SK-N-SH treated with all-trans-retinoic acid at 6 μM for 48 hours (cell line): Measurements from ENCODE around the gene TMEM259.

Experiments
- ARNTL ChIP-seq: fragments of 450-650 bp; formaldehyde crosslinking; IDR thresholded peaks from 2 replicates; pipeline ENCODE4 v1.5.0; 2020; ENCODE audit warnings: low read depth, mild to moderate bottlenecking, moderate library complexity, borderline replicate concordance
- BACH2 ChIP-seq: fragments of 250-450 bp; sonication (Bioruptor Pico); IDR thresholded peaks from 2 replicates; pipeline ENCODE4 v1.9.0; 2021; ENCODE audit warnings: mild to moderate bottlenecking, borderline replicate concordance
- CSDC2 ChIP-seq: fragments of 250-450 bp; sonication (Bioruptor Pico); IDR thresholded peaks from 2 replicates; pipeline ENCODE4 v1.5.0; 2020; ENCODE audit warnings: mild to moderate bottlenecking, moderate library complexity
- PATZ1 ChIP-seq: fragments of 250-450 bp; sonication (Bioruptor Pico); IDR thresholded peaks from 2 replicates; pipeline ENCODE4 v1.8.0; 2020; ENCODE audit warnings: mild to moderate bottlenecking, moderate library complexity, borderline replicate concordance
- POU6F1 ChIP-seq: fragments of 250-450 bp; sonication (Bioruptor Pico); IDR thresholded peaks from 2 replicates; pipeline ENCODE4 v1.8.0; 2021; ENCODE audit warnings: low read depth, mild to moderate bottlenecking, moderate library complexity, borderline replicate concordance
- PPARA ChIP-seq: fragments of 250-450 bp; sonication (Bioruptor Pico); IDR thresholded peaks from 2 replicates; pipeline ENCODE4 v1.5.0; 2020; ENCODE audit warnings: mild to moderate bottlenecking, borderline replicate concordance
- RARB ChIP-seq: fragments of 250-450 bp; sonication (Bioruptor Pico); IDR thresholded peaks from 2 replicates; pipeline ENCODE4 v1.8.0; 2021; ENCODE audit warnings: mild to moderate bottlenecking, moderate library complexity
- TOX ChIP-seq: fragments of 250-450 bp; sonication (Bioruptor Pico); IDR thresholded peaks from 2 replicates; pipeline ENCODE4 v1.8.0; 2021; ENCODE audit warnings: mild to moderate bottlenecking, moderate library complexity, borderline replicate concordance
- ZFP3 ChIP-seq: fragments of 250-450 bp; sonication (Bioruptor Pico); IDR thresholded peaks from 2 replicates; pipeline ENCODE4 v1.5.0; 2020; ENCODE audit warnings: mild to moderate bottlenecking, moderate library complexity
- ZFP30 ChIP-seq: fragments of 450-650 bp; formaldehyde crosslinking; IDR thresholded peaks from 2 replicates; pipeline ENCODE4 v1.5.0; 2022; ENCODE audit warnings: mild to moderate bottlenecking, moderate library complexity
- ZNF70 ChIP-seq: fragments of 450-650 bp; formaldehyde crosslinking; IDR thresholded peaks from 2 replicates; pipeline ENCODE4 v1.5.0; 2020; ENCODE audit warnings: mild to moderate bottlenecking, moderate library complexity
- ZNF8 ChIP-seq: fragments of 450-650 bp; formaldehyde crosslinking; IDR thresholded peaks from 2 replicates; pipeline ENCODE4 v1.5.0; 2020; ENCODE audit warnings: mild to moderate bottlenecking, moderate library complexity

GRCh38 chr19:1063909-1064660 is 43.2 kb upstream of the TMEM259 start:
- no peak for TF ChIP-seq ZFP30 (CRISPR knock-in tag)
- no peak for TF ChIP-seq PPARA (CRISPR knock-in tag)
- no peak for TF ChIP-seq BACH2 (CRISPR knock-in tag)
- TF ChIP-seq ZFP3 (CRISPR knock-in tag) = no peak
- no peak for TF ChIP-seq ARNTL (CRISPR knock-in tag)
- TF ChIP-seq CSDC2 = no peak
- no peak for TF ChIP-seq ZNF70
- TF ChIP-seq PATZ1 (CRISPR knock-in tag) = no peak
- no peak for TF ChIP-seq POU6F1 (CRISPR knock-in tag)
- no peak for TF ChIP-seq ZNF8 (CRISPR knock-in tag)
- TF ChIP-seq RARB (CRISPR knock-in tag) = no peak
- TF ChIP-seq TOX (CRISPR knock-in tag) = no peak
